Measurements from ENCODE around the gene SREBF2. TPM values are rescaled to one million over a fixed set of nuclear protein-coding genes. Genes with fewer than 3 reads are reported as not detected.

The SREBF2 gene
- total and polyA plus RNA-seq, 2 donors (not counting 1 experiment from before 2014, with no cell fraction given), result 116 to 287 TPM

DNA sequence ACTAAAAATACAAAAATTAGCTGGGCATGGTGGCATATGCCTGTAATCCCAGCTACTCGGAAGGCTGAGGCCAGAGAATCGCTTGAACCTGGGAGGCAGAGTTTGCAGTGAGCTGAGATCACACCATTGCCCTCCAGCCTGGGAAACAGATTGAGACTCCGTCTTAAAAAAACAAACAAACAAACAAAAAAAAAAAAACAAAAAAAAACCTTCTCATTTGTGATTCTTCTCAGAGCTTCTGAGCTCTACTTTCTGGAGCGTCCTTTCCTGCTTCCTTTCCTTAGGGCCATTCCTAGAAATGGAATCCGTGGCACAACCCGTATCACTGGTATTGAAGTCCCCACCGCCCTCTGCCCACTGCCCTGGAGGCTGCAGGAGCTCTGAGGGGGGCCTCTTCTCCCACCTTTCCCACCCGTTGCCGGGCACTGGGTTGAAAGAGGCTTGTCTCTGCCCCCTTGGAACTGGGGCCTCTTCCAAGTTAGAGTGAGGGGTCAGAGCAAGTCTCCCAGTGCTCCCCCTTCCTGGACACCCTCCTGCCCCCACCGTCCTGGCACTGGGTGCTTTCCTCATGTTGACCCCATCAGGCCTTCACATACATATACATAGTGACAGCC lies 83.9 kb downstream of the SREBF2 start:
- POLR2A ChIA-PET, result interaction anchor here (0.6 to 16.8 kb wide), 8 partner anchors 9 to 136 kb away, joined by 3 to 960 read pairs (median 6); partner anchors contain the start of genes SMIM45 and SREBF2
- no peak for TF ChIP-seq EZH2 (IDR thresholded peaks at IDR 0.05; ENCODE audit: borderline replicate concordance, insufficient read depth, low read depth, low read length, poor library complexity, severe bottlenecking)
- TF ChIP-seq, protein P1, sequence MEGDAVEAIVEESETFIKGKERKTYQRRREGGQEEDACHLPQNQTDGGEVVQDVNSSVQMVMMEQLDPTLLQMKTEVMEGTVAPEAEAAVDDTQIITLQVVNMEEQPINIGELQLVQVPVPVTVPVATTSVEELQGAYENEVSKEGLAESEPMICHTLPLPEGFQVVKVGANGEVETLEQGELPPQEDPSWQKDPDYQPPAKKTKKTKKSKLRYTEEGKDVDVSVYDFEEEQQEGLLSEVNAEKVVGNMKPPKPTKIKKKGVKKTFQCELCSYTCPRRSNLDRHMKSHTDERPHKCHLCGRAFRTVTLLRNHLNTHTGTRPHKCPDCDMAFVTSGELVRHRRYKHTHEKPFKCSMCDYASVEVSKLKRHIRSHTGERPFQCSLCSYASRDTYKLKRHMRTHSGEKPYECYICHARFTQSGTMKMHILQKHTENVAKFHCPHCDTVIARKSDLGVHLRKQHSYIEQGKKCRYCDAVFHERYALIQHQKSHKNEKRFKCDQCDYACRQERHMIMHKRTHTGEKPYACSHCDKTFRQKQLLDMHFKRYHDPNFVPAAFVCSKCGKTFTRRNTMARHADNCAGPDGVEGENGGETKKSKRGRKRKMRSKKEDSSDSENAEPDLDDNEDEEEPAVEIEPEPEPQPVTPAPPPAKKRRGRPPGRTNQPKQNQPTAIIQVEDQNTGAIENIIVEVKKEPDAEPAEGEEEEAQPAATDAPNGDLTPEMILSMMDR (IDR thresholded peaks at IDR 0.05), result no peak
- H3K27me3 Mint-ChIP-seq, result peaks cover 5% of the 10 kb centered on the region
- 85% methylated on average over 8 of the region's 10 CpGs for WGBS (ENCODE audit: insufficient coverage)
- H3K27ac Mint-ChIP-seq, result peak overlapping the region; percentile 97
- peak; percentile 56 for DNase-seq
- Histone ChIP-seq H3K4me2 (replicated peaks; ENCODE audit: low read depth, low read length, poor library complexity, severe bottlenecking) (no peak overlapping the region), H3K9me3 (ENCODE audit: control extremely low read depth in 1 of 3, control insufficient read depth in 2 of 3, insufficient read depth in 1 of 3, low read length in 2 of 3) (peaks cover 0 to 15% (median 0%) of the 10 kb centered on the region in 3 donors), H3K27ac (ENCODE audit: low read length in 2 of 2) (no peak overlapping the region), H3K27me3 (replicated peaks in 1 of 4; ENCODE audit: control extremely low read depth in 1 of 4, control insufficient read depth in 3 of 4, insufficient read depth in 4 of 4, low read length in 3 of 4) (peaks cover 0 to 28% (median 17%) of the 10 kb centered on the region in 4 experiments), H3K4me1 (ENCODE audit: control insufficient read depth in 2 of 2, insufficient read depth in 2 of 2, low read length in 2 of 2) (peaks cover 77 to 78% of the 10 kb centered on the region in 2 donors), H2AFZ (ENCODE audit: insufficient read depth, low read depth, low read length, poor library complexity, severe bottlenecking) (no peak overlapping the region), H4K20me1 (ENCODE audit: control insufficient read depth, insufficient read depth, low read length, poor library complexity, severe bottlenecking) (peaks cover 47% of the 10 kb centered on the region), H3K9ac (ENCODE audit: low read length) (no peak overlapping the region), H3K79me2 (ENCODE audit: control insufficient read depth, insufficient read depth, low read length) (peaks cover 42% of the 10 kb centered on the region), H3K36me3 (replicated peaks in 1 of 2; ENCODE audit: control extremely low read depth in 1 of 2, control insufficient read depth in 1 of 2, extremely low read depth in 1 of 2, insufficient read depth in 2 of 2, low read length in 1 of 2) (no peaks in the 10 kb centered on the region), H3K4me3 (ENCODE audit: control extremely low read depth in 1 of 5, extremely low read depth in 1 of 5, insufficient read depth in 1 of 5, low read depth in 2 of 5, low read length in 4 of 5) (no peak overlapping the region)
- H3K4me3 Mint-ChIP-seq, result peak overlapping the region; percentile 79
- intact Hi-C loops (cut with micrococcal nuclease), result no loop called here
- peaks cover 75% of the 10 kb centered on the region for H3K4me1 Mint-ChIP-seq
- ATAC-seq (ENCODE audit: low read depth), result no peak
- CTCF ChIA-PET, result interaction anchor here (1.0 to 17.9 kb wide), 4 partner anchors 9 to 55 kb away, joined by 3 to 499 read pairs (median 6); partner anchors contain the start of gene TNFRSF13C
- no peaks in the 10 kb centered on the region for H3K9me3 Mint-ChIP-seq (ENCODE audit: insufficient read depth)

DNA sequence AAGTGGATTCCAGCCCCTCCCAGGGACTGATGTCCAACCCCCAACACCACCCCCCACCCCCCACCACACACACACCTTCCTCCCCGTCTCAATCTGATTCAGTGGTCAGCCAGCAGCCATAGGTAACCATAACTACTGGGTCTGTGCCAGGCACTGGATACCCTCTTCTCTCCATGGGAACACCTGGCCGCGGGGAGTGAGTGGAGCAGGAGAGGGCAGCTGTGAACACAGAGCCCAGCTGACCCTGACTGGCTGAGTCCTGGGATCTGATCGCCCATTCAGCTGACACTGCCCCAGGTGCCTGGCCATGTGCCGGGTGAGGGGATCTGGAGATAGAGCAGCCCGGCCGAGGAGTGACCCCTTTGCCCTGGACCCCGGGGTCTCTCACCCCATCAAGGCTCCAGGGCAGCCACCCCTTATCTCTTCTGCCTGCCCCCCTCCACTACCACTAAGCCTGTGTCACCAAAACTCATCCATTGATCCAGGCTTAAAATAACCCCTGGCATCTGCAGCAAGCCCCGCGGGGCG lies 84.5 kb downstream of the SREBF2 start:
- Histone ChIP-seq H4K20me1 (ENCODE audit: control insufficient read depth, insufficient read depth, low read length, poor library complexity, severe bottlenecking) (peaks cover 41% of the 10 kb centered on the region), H3K4me3 (ENCODE audit: control extremely low read depth in 1 of 5, extremely low read depth in 1 of 5, insufficient read depth in 1 of 5, low read depth in 2 of 5, low read length in 4 of 5) (no peak overlapping the region), H3K9me3 (ENCODE audit: control extremely low read depth in 1 of 3, control insufficient read depth in 2 of 3, insufficient read depth in 1 of 3, low read length in 2 of 3) (peaks cover 0 to 15% (median 0%) of the 10 kb centered on the region in 3 donors), H3K9ac (ENCODE audit: low read length) (no peak overlapping the region), H2AFZ (ENCODE audit: insufficient read depth, low read depth, low read length, poor library complexity, severe bottlenecking) (no peak overlapping the region), H3K79me2 (ENCODE audit: control insufficient read depth, insufficient read depth, low read length) (peaks cover 47% of the 10 kb centered on the region), H3K27ac (ENCODE audit: low read length in 2 of 2) (no peak overlapping the region), H3K4me2 (replicated peaks; ENCODE audit: low read depth, low read length, poor library complexity, severe bottlenecking) (peak overlapping the region; percentile 92), H3K27me3 (replicated peaks in 1 of 4; ENCODE audit: control extremely low read depth in 1 of 4, control insufficient read depth in 3 of 4, insufficient read depth in 4 of 4, low read length in 3 of 4) (peaks cover 0 to 22% (median 11%) of the 10 kb centered on the region in 4 experiments), H3K4me1 (ENCODE audit: control insufficient read depth in 2 of 2, insufficient read depth in 2 of 2, low read length in 2 of 2) (peaks cover 77 to 80% of the 10 kb centered on the region in 2 donors), H3K36me3 (replicated peaks in 1 of 2; ENCODE audit: control extremely low read depth in 1 of 2, control insufficient read depth in 1 of 2, extremely low read depth in 1 of 2, insufficient read depth in 2 of 2, low read length in 1 of 2) (peaks cover 0 to 4% of the 10 kb centered on the region in 2 experiments)
- no peak for ATAC-seq (ENCODE audit: low read depth)
- Mint-ChIP-seq H3K4me3 (no peak overlapping the region), H3K27ac (peak overlapping the region; percentile 97), H3K27me3 (peaks cover 5% of the 10 kb centered on the region), H3K4me1 (peaks cover 75% of the 10 kb centered on the region), H3K9me3 (ENCODE audit: insufficient read depth) (no peaks in the 10 kb centered on the region)
- no peak for DNase-seq
- ChIA-PET POLR2A (interaction anchor here (0.7 to 16.8 kb wide), 7 partner anchors 9 to 96 kb away, joined by 3 to 960 read pairs (median 5); partner anchors contain the start of genes SREBF2 and TNFRSF13C), CTCF (interaction anchor here (2.4 to 17.9 kb wide), 2 partner anchors 9 to 20 kb away, joined by 9 to 499 read pairs; partner anchors contain the start of gene TNFRSF13C)
- no peak for TF ChIP-seq EZH2 (IDR thresholded peaks at IDR 0.05; ENCODE audit: borderline replicate concordance, insufficient read depth, low read depth, low read length, poor library complexity, severe bottlenecking)
- TF ChIP-seq, protein P1 (IDR thresholded peaks at IDR 0.05), result no peak
- intact Hi-C loops (cut with micrococcal nuclease), result no loop called here
- WGBS (ENCODE audit: insufficient coverage), result 75% methylated on average over 10 of the region's 11 CpGs
